Skeletal muscle tissue (tissue), 4 donors: Measurements from ENCODE around the gene SLC36A1. TPM values are rescaled to one million over a fixed set of nuclear protein-coding genes. Genes with fewer than 3 reads are reported as not detected.

Experiments
- H3K27ac ChIP-seq: one replicate; pipeline ENCODE4 v1.7.0; 2013; ENCODE audit warnings: mild to moderate bottlenecking, low read depth, low read length, inconsistent platforms
- H3K27me3 ChIP-seq, 3 donors: one replicate each; pipeline ENCODE4 v1.7.0; 2013; ENCODE audit warnings: low read length in 3 of 3; ENCODE audit not compliant: control insufficient read depth in 3 of 3, insufficient read depth in 3 of 3
- H3K36me3 ChIP-seq, 3 donors: one replicate each; pipeline ENCODE4 v1.7.0; 2013; ENCODE audit warnings: low read length in 3 of 3; ENCODE audit not compliant: control insufficient read depth in 3 of 3, insufficient read depth in 3 of 3
- H3K4me1 ChIP-seq, 3 donors: one replicate each; pipeline ENCODE4 v1.7.0; 2013; ENCODE audit warnings: low read length in 3 of 3, mild to moderate bottlenecking in 3 of 3; ENCODE audit not compliant: control insufficient read depth in 3 of 3, insufficient read depth in 3 of 3
- H3K4me3 ChIP-seq, 3 donors: one replicate each; pipeline ENCODE4 v1.7.0; 2013; ENCODE audit warnings: low read length in 3 of 3
- H3K9ac ChIP-seq, 3 donors: one replicate each; pipeline ENCODE4 v1.7.0; 2013; ENCODE audit warnings: low read length in 3 of 3, mild to moderate bottlenecking in 3 of 3, moderate library complexity in 2 of 3, low read depth in 1 of 3
- H3K9me3 ChIP-seq, 3 donors: one replicate each; pipeline ENCODE4 v1.7.0; 2013; ENCODE audit warnings: low read length in 3 of 3; ENCODE audit not compliant: control insufficient read depth in 3 of 3
- total RNA-seq: library from RNA; depleted of rRNA; stranded (reverse); fragments of >200 nt; gene quantifications from one replicate; pipeline ENCODE4 v1.2.3, GENCODE V29; 2014
- donor health status: Osteomylitis.

SLC36A1 gene
- total RNA-seq, 1 donor from 2014 or later = 8.9 TPM

DNA sequence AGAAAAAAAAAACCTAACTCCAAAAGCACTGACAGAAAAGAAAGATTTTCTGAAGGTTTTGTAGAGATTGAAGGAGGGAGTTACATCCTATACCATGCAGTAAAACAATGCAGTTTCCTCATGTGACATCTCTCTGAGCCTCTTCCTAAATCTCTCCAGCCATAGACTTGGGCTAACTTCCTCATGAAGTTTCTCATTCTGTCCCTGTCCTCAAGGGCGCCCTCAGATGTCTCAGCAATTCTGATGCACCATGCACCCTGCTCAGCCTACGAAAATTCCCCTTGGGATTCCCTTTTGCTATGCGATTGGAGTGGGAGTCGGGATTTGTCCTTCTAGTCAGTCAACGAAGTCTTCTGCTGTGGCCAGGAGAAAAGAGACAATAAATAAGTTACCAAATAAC is 74.8 kb downstream of the SLC36A1 start:
- Histone ChIP-seq H3K27ac (no peak overlapping the region), H3K4me3 (no peak overlapping the region), H3K4me1 (no peaks in the 10 kb centered on the region), H3K9ac (no peak overlapping the region), H3K36me3 (no peaks in the 10 kb centered on the region), H3K9me3 (no peaks in the 10 kb centered on the region), H3K27me3 (no peaks in the 10 kb centered on the region)

- Histone ChIP-seq H3K27ac (no peak overlapping the region), H3K4me3 (no peak overlapping the region), H3K27me3 (no peaks in the 10 kb centered on the region), H3K4me1 (no peaks in the 10 kb centered on the region), H3K36me3 (no peaks in the 10 kb centered on the region), H3K9ac (no peak overlapping the region), H3K9me3 (no peaks in the 10 kb centered on the region)
Measured at GRCh38 chr5:151523335-151523734, 75.9 kb downstream of the SLC36A1 start.

- no peaks in the 10 kb centered on the region for H3K36me3 ChIP-seq
- H3K9me3 ChIP-seq = no peaks in the 10 kb centered on the region
- H3K4me3 ChIP-seq = no peak overlapping the region
- no peak overlapping the region for H3K9ac ChIP-seq
- no peaks in the 10 kb centered on the region for H3K27me3 ChIP-seq
- H3K27ac ChIP-seq = no peak overlapping the region
- H3K4me1 ChIP-seq = no peaks in the 10 kb centered on the region
Measured at GRCh38 chr5:151528153-151528552, 80.8 kb downstream of the SLC36A1 start.

GRCh38 chr5:151528996-151529395 is 81.6 kb downstream of the SLC36A1 start:
- Histone ChIP-seq H3K9ac (no peak overlapping the region), H3K36me3 (no peaks in the 10 kb centered on the region), H3K4me3 (no peak overlapping the region), H3K27ac (no peak overlapping the region), H3K27me3 (no peaks in the 10 kb centered on the region), H3K4me1 (no peaks in the 10 kb centered on the region), H3K9me3 (no peaks in the 10 kb centered on the region)

DNA sequence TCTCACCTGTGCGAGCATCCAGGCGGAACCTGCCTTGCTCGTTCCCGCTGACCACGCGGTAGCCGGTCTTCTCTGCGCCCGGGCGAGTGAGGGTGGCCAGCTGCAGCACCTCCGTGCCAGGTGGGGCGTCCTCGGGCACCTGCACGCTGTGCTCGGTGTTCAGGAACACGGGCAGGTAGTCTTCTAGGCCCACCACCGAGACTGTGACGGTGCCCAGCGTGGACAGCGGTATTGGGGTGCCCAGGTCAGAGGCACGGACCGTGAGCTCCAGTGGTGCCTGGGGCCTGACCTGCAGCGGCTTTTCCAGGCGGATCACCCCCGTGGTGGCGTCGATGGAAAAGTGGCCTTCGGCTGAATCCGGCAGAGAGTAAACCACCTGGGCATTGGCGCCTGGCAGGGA is 84.2 kb downstream of the SLC36A1 start:
- Histone ChIP-seq H3K9ac (no peak overlapping the region), H3K27ac (no peak overlapping the region), H3K36me3 (no peaks in the 10 kb centered on the region), H3K4me1 (no peaks in the 10 kb centered on the region), H3K27me3 (no peaks in the 10 kb centered on the region), H3K9me3 (no peaks in the 10 kb centered on the region), H3K4me3 (no peak overlapping the region)

- H3K4me1 ChIP-seq = no peaks in the 10 kb centered on the region
Measured at GRCh38 chr5:151532416-151532815, 85.0 kb downstream of the SLC36A1 start.

DNA sequence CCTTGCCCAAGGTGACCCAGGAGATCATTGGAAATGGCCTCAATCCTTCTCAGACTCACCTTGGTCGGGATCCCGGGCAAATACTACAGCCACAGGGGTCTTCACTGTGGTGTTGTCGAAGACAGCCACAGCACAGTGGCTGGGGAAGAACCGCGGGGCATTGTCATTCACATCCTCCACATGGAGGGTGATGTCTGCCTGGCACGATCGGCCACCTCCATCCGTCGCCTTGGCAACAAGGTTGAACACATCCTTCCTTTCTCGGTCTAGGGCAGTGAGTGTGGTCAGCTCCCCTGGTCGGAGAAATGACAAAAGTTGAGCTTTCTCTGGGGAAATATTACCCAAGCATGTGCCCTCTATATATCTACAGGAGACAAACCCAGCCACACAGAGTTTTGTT is 86.9 kb downstream of the SLC36A1 start:
- no peaks in the 10 kb centered on the region for H3K4me1 ChIP-seq
- no peak overlapping the region for H3K4me3 ChIP-seq
- H3K9ac ChIP-seq = no peak overlapping the region
- H3K27ac ChIP-seq = no peak overlapping the region
- no peaks in the 10 kb centered on the region for H3K27me3 ChIP-seq
- H3K9me3 ChIP-seq = no peaks in the 10 kb centered on the region
- no peaks in the 10 kb centered on the region for H3K36me3 ChIP-seq

More at GRCh38 chr5:151532416-151532815, 85.0 kb downstream of the SLC36A1 start:
- no peaks in the 10 kb centered on the region for H3K9me3 ChIP-seq
- H3K4me3 ChIP-seq = no peak overlapping the region
- no peak overlapping the region for H3K9ac ChIP-seq
- no peak overlapping the region for H3K27ac ChIP-seq
- H3K36me3 ChIP-seq = no peaks in the 10 kb centered on the region
- H3K27me3 ChIP-seq = no peaks in the 10 kb centered on the region

DNA sequence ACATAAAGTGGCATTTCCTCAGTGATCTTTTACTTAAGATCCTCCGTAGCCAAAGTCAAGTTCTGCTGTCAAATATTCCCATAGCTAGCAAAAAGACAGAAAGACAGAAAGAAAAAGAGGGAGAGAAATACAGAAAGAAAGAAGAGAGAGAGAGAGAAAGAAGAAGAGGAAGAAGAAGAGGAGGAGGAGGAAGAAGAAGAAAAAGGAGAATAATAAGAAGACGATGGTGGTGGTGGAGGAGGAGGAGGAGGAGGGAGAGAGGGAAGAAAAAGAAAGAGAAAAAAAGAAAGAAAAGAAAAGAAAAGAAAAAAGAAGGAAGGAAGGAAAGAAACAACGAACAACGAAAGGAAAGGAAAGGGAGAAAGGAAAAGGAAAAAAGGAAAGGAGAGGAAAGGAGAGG is 89.6 kb downstream of the SLC36A1 start:
- Histone ChIP-seq H3K27ac (no peak overlapping the region), H3K4me1 (no peaks in the 10 kb centered on the region), H3K36me3 (no peaks in the 10 kb centered on the region)

GRCh38 chr5:151541571-151541970 is 94.2 kb downstream of the SLC36A1 start:
- no peaks in the 10 kb centered on the region for H3K4me1 ChIP-seq
- H3K9me3 ChIP-seq = no peaks in the 10 kb centered on the region
- H3K4me3 ChIP-seq = no peak overlapping the region
- H3K27me3 ChIP-seq = no peaks in the 10 kb centered on the region
- no peaks in the 10 kb centered on the region for H3K36me3 ChIP-seq
- H3K27ac ChIP-seq = no peak overlapping the region
- H3K9ac ChIP-seq = no peak overlapping the region

More for the DNA sequence above, 89.6 kb downstream of the SLC36A1 start:
- Histone ChIP-seq H3K27me3 (no peaks in the 10 kb centered on the region), H3K4me3 (no peak overlapping the region), H3K9me3 (no peaks in the 10 kb centered on the region), H3K9ac (no peak overlapping the region)
